Osteoblast (primary cell): Measurements from ENCODE around the gene PIGL. TPM values are rescaled to one million over a fixed set of nuclear protein-coding genes. Genes with fewer than 3 reads are reported as not detected.
"Not testable (repeated sequence)": the region's sequence is repeated elsewhere in the genome, so short reads cannot be mapped to it uniquely, and the experiment has no call there.

Experiments
- DNase-seq: peaks from one replicate; pipeline ENCODE4 v3.0.0; 2011; ENCODE audit warnings: low spot score, mixed read lengths; ENCODE audit not compliant: insufficient read length; ENCODE audit errors: missing footprints
- H2AFZ ChIP-seq: 2 replicates; pipeline ENCODE4 v1.6.0; 2011; ENCODE audit warnings: mild to moderate bottlenecking, low read length
- H3K27ac ChIP-seq: 2 replicates; pipeline ENCODE4 v1.5.1; 2011; ENCODE audit warnings: mild to moderate bottlenecking, low read depth, low read length, moderate library complexity
- H3K27me3 ChIP-seq: 2 replicates; pipeline ENCODE4 v1.6.0; 2012; ENCODE audit warnings: mild to moderate bottlenecking, control low read depth, inconsistent platforms, low read length, moderate library complexity; ENCODE audit not compliant: insufficient read depth
- H3K36me3 ChIP-seq: 2 replicates; pipeline ENCODE4 v1.5.1; 2011; ENCODE audit warnings: mild to moderate bottlenecking, low read length, control low read depth, moderate library complexity; ENCODE audit not compliant: insufficient read depth
- H3K4me1 ChIP-seq: 2 replicates; pipeline ENCODE4 v1.5.1; 2011; ENCODE audit warnings: mild to moderate bottlenecking, low read length, control low read depth, moderate library complexity; ENCODE audit not compliant: insufficient read depth
- H3K4me2 ChIP-seq: 2 replicates; pipeline ENCODE4 v1.6.0; 2011; ENCODE audit warnings: mild to moderate bottlenecking, low read length; ENCODE audit not compliant: insufficient read depth
- H3K4me3 ChIP-seq: fragments of 200-600 bp; sonication (generic); 3 replicates; pipeline ENCODE4 v1.5.1; 2012; ENCODE audit warnings: mild to moderate bottlenecking, low read length, inconsistent platforms; ENCODE audit not compliant: insufficient read depth
- H3K79me2 ChIP-seq: 2 replicates; pipeline ENCODE4 v1.6.0; 2012; ENCODE audit warnings: mild to moderate bottlenecking, low read length, control low read depth, inconsistent platforms; ENCODE audit not compliant: insufficient read depth
- H3K9me3 ChIP-seq: 2 replicates; pipeline ENCODE4 v1.5.1; 2011; ENCODE audit warnings: low read depth, low read length, control low read depth
- H4K20me1 ChIP-seq: 2 replicates; pipeline ENCODE4 v1.6.0; 2012; ENCODE audit warnings: mild to moderate bottlenecking, low read length, control low read depth; ENCODE audit not compliant: insufficient read depth
- total RNA-seq: library from RNA; depleted of rRNA; stranded (reverse); fragments of >200 nt; gene quantifications from 2 replicates; pipeline ENCODE4 v1.2.3, GENCODE V29; 2012
- TF ChIP-seq, protein P1 (sequence below): IDR thresholded peaks from 2 replicates; pipeline ENCODE4 v1.5.1; 2011; ENCODE audit warnings: mild to moderate bottlenecking, low read depth, low read length, moderate library complexity; ENCODE audit errors: extremely low read depth

The PIGL gene
- total RNA-seq, 1 donor: 23.5 TPM

DNA sequence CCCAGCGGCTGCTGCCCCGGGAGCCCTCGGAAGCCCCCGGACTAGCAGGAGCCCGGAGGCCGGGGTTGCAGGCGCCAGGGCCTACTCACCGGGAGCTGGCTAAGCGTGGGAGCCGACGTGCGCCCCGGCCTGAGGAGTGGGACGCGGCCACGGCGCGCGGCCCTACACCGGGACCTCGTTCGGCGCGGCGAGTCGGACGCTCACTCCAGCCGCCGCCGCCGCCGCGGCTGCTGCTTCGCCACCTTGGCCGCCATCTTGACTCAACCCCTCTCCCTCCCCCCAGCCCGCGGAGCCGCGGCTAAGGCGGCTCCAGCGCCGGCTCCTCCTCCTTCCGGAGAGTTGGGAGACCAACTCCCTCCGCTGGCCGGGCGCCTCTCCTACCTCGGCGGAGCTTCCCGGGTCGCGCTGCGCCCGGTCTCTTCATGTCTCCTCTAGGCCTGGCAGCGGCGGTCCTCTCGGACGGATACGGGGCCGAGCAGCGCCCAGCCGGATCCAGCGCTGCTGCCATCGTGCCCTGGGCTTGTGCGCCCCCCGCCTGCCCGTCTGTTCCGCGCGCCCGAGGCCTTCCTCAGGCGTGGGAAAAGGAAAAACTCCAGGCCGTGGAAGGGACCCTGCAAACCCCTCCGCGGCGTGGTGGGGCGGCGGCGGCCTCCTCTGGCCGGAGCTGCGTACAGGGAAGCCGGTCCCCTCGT lies 1.6 kb upstream of the PIGL start, which contains the start of gene NCOR1:
Gene NCOR1 (minus strand): TSS at position 262 of the 692 bp plus-strand sequence. CDS start 20,965 bp downstream, outside the sequence.
- H3K79me2 ChIP-seq: peaks cover 89% of the 10 kb centered on the region
- peak within 1 kb of the TSS; percentile 94 for H3K4me3 ChIP-seq
- H3K36me3 ChIP-seq: no peaks in the 10 kb centered on the region
- H3K4me2 ChIP-seq: peak within 1 kb of the TSS; percentile 93
- H2AFZ ChIP-seq: peak within 1 kb of the TSS; percentile 77
- H3K27me3 ChIP-seq: no peaks in the 10 kb centered on the region
- peak within 1 kb of the TSS; percentile 81 for H3K27ac ChIP-seq
- TF ChIP-seq, protein P1, sequence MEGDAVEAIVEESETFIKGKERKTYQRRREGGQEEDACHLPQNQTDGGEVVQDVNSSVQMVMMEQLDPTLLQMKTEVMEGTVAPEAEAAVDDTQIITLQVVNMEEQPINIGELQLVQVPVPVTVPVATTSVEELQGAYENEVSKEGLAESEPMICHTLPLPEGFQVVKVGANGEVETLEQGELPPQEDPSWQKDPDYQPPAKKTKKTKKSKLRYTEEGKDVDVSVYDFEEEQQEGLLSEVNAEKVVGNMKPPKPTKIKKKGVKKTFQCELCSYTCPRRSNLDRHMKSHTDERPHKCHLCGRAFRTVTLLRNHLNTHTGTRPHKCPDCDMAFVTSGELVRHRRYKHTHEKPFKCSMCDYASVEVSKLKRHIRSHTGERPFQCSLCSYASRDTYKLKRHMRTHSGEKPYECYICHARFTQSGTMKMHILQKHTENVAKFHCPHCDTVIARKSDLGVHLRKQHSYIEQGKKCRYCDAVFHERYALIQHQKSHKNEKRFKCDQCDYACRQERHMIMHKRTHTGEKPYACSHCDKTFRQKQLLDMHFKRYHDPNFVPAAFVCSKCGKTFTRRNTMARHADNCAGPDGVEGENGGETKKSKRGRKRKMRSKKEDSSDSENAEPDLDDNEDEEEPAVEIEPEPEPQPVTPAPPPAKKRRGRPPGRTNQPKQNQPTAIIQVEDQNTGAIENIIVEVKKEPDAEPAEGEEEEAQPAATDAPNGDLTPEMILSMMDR: peak; percentile 18
- peak; percentile 97 for DNase-seq
- H4K20me1 ChIP-seq: peaks cover 22% of the 10 kb centered on the region
- no peaks in the 10 kb centered on the region for H3K9me3 ChIP-seq
- peaks cover 24% of the 10 kb centered on the region for H3K4me1 ChIP-seq

- peak; percentile 74 for DNase-seq
- Histone ChIP-seq H3K4me2 (peak overlapping the region; percentile 88), H3K4me1 (peaks cover 24% of the 10 kb centered on the region), H3K27me3 (no peaks in the 10 kb centered on the region), H2AFZ (peak overlapping the region; percentile 77), H3K36me3 (no peaks in the 10 kb centered on the region), H3K9me3 (no peaks in the 10 kb centered on the region), H3K4me3 (peak overlapping the region; percentile 94), H3K27ac (peak overlapping the region; percentile 81), H4K20me1 (peaks cover 22% of the 10 kb centered on the region), H3K79me2 (peaks cover 89% of the 10 kb centered on the region)
- TF ChIP-seq, protein P1: no peak
These were observed 1.1 kb upstream of the PIGL start for GRCh38 chr17:16215965-16216316.

DNA sequence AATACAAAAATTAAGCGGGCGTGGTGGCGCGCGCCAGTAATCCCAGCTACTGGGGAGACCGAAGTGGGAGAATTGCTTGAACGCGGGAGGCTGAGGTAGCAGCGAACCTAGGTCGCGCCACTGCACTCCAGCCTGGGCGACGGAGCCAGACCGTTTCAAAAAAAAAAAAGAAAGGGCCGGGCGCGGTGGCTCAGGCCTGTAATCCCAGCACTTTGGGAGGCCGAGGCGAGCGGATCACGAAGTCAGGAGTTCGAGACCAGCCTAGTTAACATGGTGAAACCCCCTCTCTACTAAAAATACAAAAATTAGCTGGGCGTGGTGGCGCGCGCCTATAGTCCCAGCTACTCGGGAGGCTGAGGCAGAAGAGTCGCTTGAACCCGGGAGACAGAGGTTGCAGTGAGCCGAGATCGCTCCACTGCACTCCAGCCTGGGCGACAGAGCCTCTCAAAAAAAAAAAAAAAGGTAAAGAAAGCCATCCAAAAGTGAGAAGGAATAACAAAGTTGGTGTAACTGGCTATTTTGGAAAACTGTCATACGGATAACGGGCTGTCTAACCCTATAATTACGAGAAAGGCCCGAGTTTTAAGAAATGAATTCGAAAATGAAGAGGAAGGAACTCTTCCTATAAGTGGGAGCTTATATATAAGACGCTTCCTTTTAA lies 539 bp upstream of the PIGL start:
- peak overlapping the region; percentile 94 for H3K4me3 ChIP-seq
- peaks cover 84% of the 10 kb centered on the region for H3K79me2 ChIP-seq
- peak overlapping the region; percentile 81 for H3K27ac ChIP-seq
- H2AFZ ChIP-seq: peak overlapping the region; percentile 97
- H4K20me1 ChIP-seq: peaks cover 18% of the 10 kb centered on the region
- not testable (repeated sequence) for DNase-seq, H3K36me3 ChIP-seq, H3K9me3 ChIP-seq, H3K27me3 ChIP-seq
- H3K4me2 ChIP-seq: peak overlapping the region; percentile 88
- H3K4me1 ChIP-seq: peaks cover 24% of the 10 kb centered on the region

GRCh38 chr17:16222406-16222805 lies 5.4 kb downstream of the PIGL start:
- DNase-seq: no peak
- no peak overlapping the region for H3K4me3 ChIP-seq
- no peaks in the 10 kb centered on the region for H3K27me3 ChIP-seq
- no peaks in the 10 kb centered on the region for H4K20me1 ChIP-seq
- H3K79me2 ChIP-seq: peaks cover 58% of the 10 kb centered on the region
- H3K27ac ChIP-seq: no peak overlapping the region
- TF ChIP-seq, protein P1: no peak
- H3K4me1 ChIP-seq: peaks cover 9% of the 10 kb centered on the region
- H3K36me3 ChIP-seq: no peaks in the 10 kb centered on the region
- no peaks in the 10 kb centered on the region for H3K9me3 ChIP-seq
- H3K4me2 ChIP-seq: no peak overlapping the region
- H2AFZ ChIP-seq: no peak overlapping the region

- not testable (repeated sequence) for H3K27me3 ChIP-seq, H3K4me3 ChIP-seq, H3K4me1 ChIP-seq, H3K9me3 ChIP-seq, H3K36me3 ChIP-seq, H2AFZ ChIP-seq, H4K20me1 ChIP-seq, DNase-seq
- Histone ChIP-seq H3K27ac (peak overlapping the region; percentile 28), H3K4me2 (peak overlapping the region; percentile 1), H3K79me2 (peaks cover 38% of the 10 kb centered on the region)
These were observed 13.0 kb downstream of the PIGL start for GRCh38 chr17:16229912-16230561.
